Measurements from ENCODE around the gene ITGA1. TPM values are rescaled to one million over a fixed set of nuclear protein-coding genes. Genes with fewer than 3 reads are reported as not detected.

ITGA1 gene
- total and polyA plus RNA-seq, 2 donors (not counting 1 experiment from before 2014, with no cell fraction given): 12.6 to 115 TPM

GRCh38 chr5:52922384-52922783, 134.7 kb downstream of the ITGA1 start:
- Histone ChIP-seq H3K27me3 (ENCODE audit: control insufficient read depth, insufficient read depth, low read length) (no peaks in the 10 kb centered on the region), H3K4me2 (ENCODE audit: extremely low read depth, insufficient read depth, low read length) (no peak overlapping the region), H3K9ac (ENCODE audit: insufficient read depth, low read length) (no peak overlapping the region), H3K79me2 (ENCODE audit: control insufficient read depth, insufficient read depth, low read length) (no peaks in the 10 kb centered on the region), H3K36me3 (ENCODE audit: control insufficient read depth, insufficient read depth, low read length) (no peaks in the 10 kb centered on the region), H4K20me1 (ENCODE audit: control insufficient read depth, extremely low read depth, insufficient read depth, low read length) (no peaks in the 10 kb centered on the region), H3K27ac (ENCODE audit: insufficient read depth, low read length) (no peak overlapping the region), H2AFZ (ENCODE audit: low read length) (no peak overlapping the region), H3K4me3 (replicated peaks in 1 of 4; ENCODE audit: control extremely low read depth in 1 of 4, insufficient read depth in 1 of 4, low read depth in 3 of 4, low read length in 4 of 4) (no peak overlapping the region), H3K9me3 (ENCODE audit: control insufficient read depth, insufficient read depth, low read depth, low read length) (no peaks in the 10 kb centered on the region), H3K4me1 (ENCODE audit: control insufficient read depth, extremely low read depth, insufficient read depth, low read length) (peaks cover 5% of the 10 kb centered on the region)
- TF ChIP-seq CTCF (conservative IDR thresholded peaks at IDR 0.05 in 1 of 2, IDR thresholded peaks at IDR 0.05 in 1 of 2; ENCODE audit: low read depth in 1 of 2, low read length in 2 of 2) (no peak), EZH2 (IDR thresholded peaks at IDR 0.05; ENCODE audit: low read length, missing control alignments) (no peak)
- DNase-seq (ENCODE audit: low read depth in 2 of 2): peak; percentile 81 to 90

- Histone ChIP-seq H3K4me3 (replicated peaks in 1 of 4; ENCODE audit: control extremely low read depth in 1 of 4, insufficient read depth in 1 of 4, low read depth in 3 of 4, low read length in 4 of 4) (no peak overlapping the region), H2AFZ (ENCODE audit: low read length) (no peak overlapping the region), H3K4me2 (ENCODE audit: extremely low read depth, insufficient read depth, low read length) (no peak overlapping the region), H3K4me1 (ENCODE audit: control insufficient read depth, extremely low read depth, insufficient read depth, low read length) (peaks cover 5% of the 10 kb centered on the region), H4K20me1 (ENCODE audit: control insufficient read depth, extremely low read depth, insufficient read depth, low read length) (no peaks in the 10 kb centered on the region), H3K27ac (ENCODE audit: insufficient read depth, low read length) (no peak overlapping the region), H3K9ac (ENCODE audit: insufficient read depth, low read length) (no peak overlapping the region), H3K9me3 (ENCODE audit: control insufficient read depth, insufficient read depth, low read depth, low read length) (no peaks in the 10 kb centered on the region), H3K79me2 (ENCODE audit: control insufficient read depth, insufficient read depth, low read length) (no peaks in the 10 kb centered on the region), H3K27me3 (ENCODE audit: control insufficient read depth, insufficient read depth, low read length) (no peaks in the 10 kb centered on the region), H3K36me3 (ENCODE audit: control insufficient read depth, insufficient read depth, low read length) (no peaks in the 10 kb centered on the region)
- TF ChIP-seq EZH2 (IDR thresholded peaks at IDR 0.05; ENCODE audit: low read length, missing control alignments): no peak
- TF ChIP-seq CTCF (conservative IDR thresholded peaks at IDR 0.05 in 1 of 2, IDR thresholded peaks at IDR 0.05 in 1 of 2; ENCODE audit: low read depth in 1 of 2, low read length in 2 of 2): no peak
- DNase-seq (ENCODE audit: low read depth in 2 of 2): no peak
Observed at GRCh38 chr5:52924456-52924855, 136.7 kb downstream of the ITGA1 start.

GRCh38 chr5:52925001-52925400, 137.3 kb downstream of the ITGA1 start:
- Histone ChIP-seq H3K4me1 (ENCODE audit: control insufficient read depth, extremely low read depth, insufficient read depth, low read length) (peaks cover 5% of the 10 kb centered on the region), H3K79me2 (ENCODE audit: control insufficient read depth, insufficient read depth, low read length) (no peaks in the 10 kb centered on the region), H3K4me2 (ENCODE audit: extremely low read depth, insufficient read depth, low read length) (no peak overlapping the region), H3K4me3 (replicated peaks in 1 of 4; ENCODE audit: control extremely low read depth in 1 of 4, insufficient read depth in 1 of 4, low read depth in 3 of 4, low read length in 4 of 4) (no peak overlapping the region), H4K20me1 (ENCODE audit: control insufficient read depth, extremely low read depth, insufficient read depth, low read length) (no peaks in the 10 kb centered on the region), H2AFZ (ENCODE audit: low read length) (no peak overlapping the region), H3K27ac (ENCODE audit: insufficient read depth, low read length) (no peak overlapping the region), H3K27me3 (ENCODE audit: control insufficient read depth, insufficient read depth, low read length) (no peaks in the 10 kb centered on the region), H3K9ac (ENCODE audit: insufficient read depth, low read length) (no peak overlapping the region), H3K36me3 (ENCODE audit: control insufficient read depth, insufficient read depth, low read length) (no peaks in the 10 kb centered on the region), H3K9me3 (ENCODE audit: control insufficient read depth, insufficient read depth, low read depth, low read length) (no peaks in the 10 kb centered on the region)
- no peak for DNase-seq (ENCODE audit: low read depth in 2 of 2)
- TF ChIP-seq EZH2 (IDR thresholded peaks at IDR 0.05; ENCODE audit: low read length, missing control alignments) (no peak), CTCF (conservative IDR thresholded peaks at IDR 0.05 in 1 of 2, IDR thresholded peaks at IDR 0.05 in 1 of 2; ENCODE audit: low read depth in 1 of 2, low read length in 2 of 2) (no peak)
